PC-3 (cell line): ENCODE data around the gene MAML3. TPM values are rescaled to one million over a fixed set of nuclear protein-coding genes. Genes with fewer than 3 reads are reported as not detected.

ENCODE experiments used
- ATAC-seq: fragments of 200-7000 bp; cut with Tn5 transposase; 2 replicates; pipeline ENCODE4 v1.9.1; 2020; ENCODE audit warnings: mild to moderate bottlenecking, moderate library complexity
- BruUV-seq: library from RNA; stranded (reverse); fragments of 400-500 nt; replicated peaks from 2 replicates; lab custom pipeline; 2021; lab: Mats Ljungman, UMichigan
- CTCF ChIA-PET: fragments of 300-600 bp; sonication (Branson Sonifier 250); formaldehyde crosslinking; loops from one replicate; lab custom pipeline; 2022; ENCODE audit warnings: antibody characterized with exemption; lab: Charles Lee
- POLR2A ChIA-PET: fragments of 300-600 bp; sonication (Branson Sonifier 250); formaldehyde crosslinking; loops from one replicate; lab custom pipeline; 2022; ENCODE audit warnings: antibody characterized with exemption; ENCODE audit not compliant: unreplicated experiment; lab: Charles Lee
- DNase-seq: peaks from one replicate; pipeline ENCODE4 v3.0.0-alpha.2; 2015
- H2AFZ ChIP-seq: fragments of 300-600 bp; sonication (generic); 2 replicates; pipeline ENCODE4 v1.6.0; 2016; ENCODE audit warnings: antibody characterized with exemption, low read length
- H3F3A ChIP-seq: fragments of 300-600 bp; sonication (generic); one replicate; pipeline ENCODE4 v1.6.0; 2017; ENCODE audit warnings: antibody characterized with exemption, low read length, control low read depth, mild to moderate bottlenecking; ENCODE audit not compliant: unreplicated experiment
- H3K27ac ChIP-seq: fragments of 300-600 bp; sonication (generic); 2 replicates; pipeline ENCODE4 v1.5.1; 2016; ENCODE audit warnings: mild to moderate bottlenecking, low read length
- H3K27me3 ChIP-seq: fragments of 300-600 bp; sonication (generic); 2 replicates; pipeline ENCODE4 v1.6.1; 2016; ENCODE audit warnings: low read length, mixed read lengths
- H3K36me3 ChIP-seq: fragments of 300-600 bp; sonication (generic); 2 replicates; pipeline ENCODE4 v1.6.1; 2016; ENCODE audit warnings: low read depth, mixed run types, low read length, mixed read lengths
- H3K4me1 ChIP-seq: fragments of 300-600 bp; sonication (generic); 2 replicates; pipeline ENCODE4 v1.5.1; 2016; ENCODE audit warnings: low read length; ENCODE audit not compliant: insufficient read depth
- H3K4me2 ChIP-seq: fragments of 300-600 bp; sonication (generic); 2 replicates; pipeline ENCODE4 v1.6.0; 2016; ENCODE audit warnings: low read length
- H3K4me3 ChIP-seq: fragments of 300-600 bp; sonication (generic); 2 replicates; pipeline ENCODE4 v1.5.1; 2016; ENCODE audit warnings: mild to moderate bottlenecking, low read length, mixed read lengths
- H3K79me2 ChIP-seq: fragments of 300-600 bp; sonication (generic); 2 replicates; pipeline ENCODE4 v1.6.1; 2017; ENCODE audit warnings: low read length, mixed read lengths
- H3K9ac ChIP-seq: fragments of 300-600 bp; sonication (generic); 2 replicates; pipeline ENCODE4 v1.6.0; 2016; ENCODE audit warnings: mild to moderate bottlenecking, low read length
- H3K9me2 ChIP-seq: fragments of 300-600 bp; sonication (generic); replicated peaks from 2 replicates; pipeline ENCODE4 v1.6.1; 2016; ENCODE audit warnings: mixed run types, low read length, mixed read lengths
- H3K9me3 ChIP-seq: fragments of 300-600 bp; sonication (generic); 2 replicates; pipeline ENCODE4 v1.6.1; 2016; ENCODE audit warnings: low read length, mixed read lengths
- H4K20me1 ChIP-seq: fragments of 300-600 bp; sonication (generic); 2 replicates; pipeline ENCODE4 v1.6.1; 2016; ENCODE audit warnings: low read length, mixed read lengths
- CTCF ChIP-seq: fragments of 300-600 bp; sonication (generic); conservative IDR thresholded peaks from 2 replicates; pipeline ENCODE4 v1.5.1; 2017; ENCODE audit warnings: antibody characterized with exemption, low read depth, mild to moderate bottlenecking, low read length
- EZH2 ChIP-seq: fragments of 300-600 bp; sonication (generic); IDR thresholded peaks from one replicate; pipeline ENCODE4 v1.6.1; 2017; ENCODE audit warnings: antibody characterized with exemption, mild to moderate bottlenecking, low read length; ENCODE audit not compliant: unreplicated experiment
- EZH2phosphoT487 ChIP-seq: fragments of 300-600 bp; sonication (generic); IDR thresholded peaks from 2 replicates; pipeline ENCODE4 v1.6.1; 2018; ENCODE audit warnings: mild to moderate bottlenecking, antibody characterized with exemption, low read length, borderline replicate concordance
- intact Hi-C: fragments of 100-400 bp; cut with micrococcal nuclease; formaldehyde crosslinking; loops from 2 replicates; pipeline ENCODE4 v1.9.0; 2023
- total RNA-seq: library from RNA; depleted of rRNA; stranded (reverse); fragments of >200 nt; gene quantifications from 2 replicates; pipeline ENCODE4 v1.2.3, GENCODE V29; 2014

The MAML3 gene
- total RNA-seq, 1 experiment from 2014 or later, result 4.3 TPM

- H3K36me3 ChIP-seq, result no peaks in the 10 kb centered on the region
- no peaks in the 10 kb centered on the region for H3K9me3 ChIP-seq
- CTCF ChIA-PET, result interaction anchor here (0.6 kb wide), 1 partner anchor 75 kb away, joined by 3 read pairs; no protein-coding TSS in a partner anchor
- H3K27me3 ChIP-seq, result no peaks in the 10 kb centered on the region
- DNase-seq (peak; percentile 69), ATAC-seq (peak; percentile 26)
- H3K4me2 ChIP-seq, result peak overlapping the region; percentile 85
- BruUV-seq, result TSS peak; percentile 33
- peak overlapping the region; percentile 90 for H3K9ac ChIP-seq
- peak overlapping the region; percentile 43 for H3K4me3 ChIP-seq
- H3K79me2 ChIP-seq, result peaks cover 8% of the 10 kb centered on the region; the same call in 1 of the 2 replicates
- 0 out of 2 replicates have a peak overlapping the region, but pooled peaks have one; percentile 20 for H2AFZ ChIP-seq
- H3F3A ChIP-seq, result no peaks in the 10 kb centered on the region
- H3K27ac ChIP-seq, result peak overlapping the region; percentile 98
- POLR2A ChIA-PET, result interaction anchor here (0.6 kb wide), 2 partner anchors 22 to 58 kb away, joined by 3 to 5 read pairs; no protein-coding TSS in a partner anchor
- H3K9me2 ChIP-seq, result no peaks in the 10 kb centered on the region
- TF ChIP-seq CTCF (no peak), EZH2phosphoT487 (no peak), EZH2 (no peak)
- intact Hi-C loops, result no loop called here
- peaks cover 95% of the 10 kb centered on the region for H3K4me1 ChIP-seq
- no peaks in the 10 kb centered on the region for H4K20me1 ChIP-seq
These were observed 59.3 kb downstream of the MAML3 start for GRCh38 chr4:140094438-140095420.

DNA sequence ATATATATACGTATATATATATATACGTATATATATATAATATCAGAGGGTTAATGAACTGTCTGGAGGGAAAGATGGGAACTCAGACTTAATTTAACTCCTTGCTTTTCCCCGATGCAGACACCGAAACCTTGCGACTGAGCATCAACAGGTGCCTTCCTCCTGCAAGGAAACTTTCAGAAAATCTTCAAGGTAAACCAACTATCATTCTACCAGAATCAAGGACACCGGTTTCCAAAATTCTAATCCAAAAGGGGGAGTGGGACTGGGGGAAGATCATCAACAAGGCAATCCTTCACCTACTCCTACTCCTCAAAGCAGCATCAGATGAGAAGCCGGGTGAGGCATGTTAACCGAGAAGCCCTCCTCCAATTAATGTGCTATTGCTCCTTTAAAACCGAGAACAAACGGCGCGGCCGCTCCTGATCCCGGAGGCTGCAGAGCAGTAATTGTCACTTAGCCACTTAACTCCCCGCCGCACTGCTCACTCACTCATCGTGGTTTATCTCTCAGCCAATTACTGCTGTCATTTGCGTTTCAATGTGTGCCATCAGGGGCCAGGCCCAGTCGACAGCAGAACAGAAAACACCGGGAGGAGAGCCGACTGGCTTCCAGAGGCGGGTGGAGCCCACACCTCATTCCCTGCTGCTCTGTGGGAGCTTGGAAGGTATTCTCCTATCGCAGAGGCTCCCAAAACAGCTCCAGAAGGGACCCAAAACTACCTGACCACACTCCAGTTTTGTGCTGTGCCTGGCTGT lies 61.7 kb downstream of the MAML3 start:
- Histone ChIP-seq H3K9ac (peak overlapping the region; percentile 61), H3K9me2 (no peaks in the 10 kb centered on the region), H2AFZ (peak overlapping the region; percentile 55), H3K27ac (peak overlapping the region; percentile 98), H3K4me1 (peaks cover 71% of the 10 kb centered on the region), H4K20me1 (no peaks in the 10 kb centered on the region), H3K9me3 (no peaks in the 10 kb centered on the region), H3K27me3 (no peaks in the 10 kb centered on the region), H3F3A (no peaks in the 10 kb centered on the region), H3K4me2 (peak overlapping the region; percentile 82), H3K4me3 (peak overlapping the region; percentile 60), H3K36me3 (no peaks in the 10 kb centered on the region), H3K79me2 (no peaks in the 10 kb centered on the region)
- ATAC-seq, result peak; percentile 22
- intact Hi-C loops, result no loop called here
- ChIA-PET POLR2A (interaction anchor here (0.6 kb wide), 1 partner anchor 55 kb away, joined by 10 read pairs; no protein-coding TSS in a partner anchor), CTCF (no interaction called here)
- peak; percentile 30 for DNase-seq
- BruUV-seq, result no TSS peak
- no peak for TF ChIP-seq EZH2phosphoT487
- TF ChIP-seq CTCF, result no peak
- no peak for TF ChIP-seq EZH2
